ENCODE measurements around the gene KIF14. TPM values are rescaled to one million over a fixed set of nuclear protein-coding genes. Genes with fewer than 3 reads are reported as not detected.

KIF14 gene
- total and polyA plus RNA-seq, 8 donors: 0.71 to 13.7 (median 6.1) TPM

GRCh38 chr1:200524092-200524491 lies 96.5 kb downstream of the KIF14 start:
- Histone ChIP-seq H3K4me3 (no peak overlapping the region), H3K27ac (no peak overlapping the region), H3K9me3 (no peaks in the 10 kb centered on the region), H3K27me3 (no peaks in the 10 kb centered on the region), H3K4me1 (no peaks in the 10 kb centered on the region), H3K36me3 (no peaks in the 10 kb centered on the region)
- ATAC-seq: no peak
- no peak for DNase-seq
- TF ChIP-seq CTCF (IDR thresholded peaks at IDR 0.05): no peak
- intact Hi-C loops (cut with DNase I): no loop called here

- no peak for ATAC-seq
- no peak for DNase-seq
- no peaks in the 10 kb centered on the region for H3K4me1 ChIP-seq
- no peaks in the 10 kb centered on the region for H3K36me3 ChIP-seq
- no peaks in the 10 kb centered on the region for H3K27me3 ChIP-seq
- intact Hi-C loops (cut with DNase I): no loop called here
- no peak for TF ChIP-seq CTCF (IDR thresholded peaks at IDR 0.05)
- no peak overlapping the region for H3K4me3 ChIP-seq
- H3K27ac ChIP-seq: no peak overlapping the region
- H3K9me3 ChIP-seq: no peaks in the 10 kb centered on the region
These were observed 99.8 kb downstream of the KIF14 start for GRCh38 chr1:200520735-200521134.

- no peak for DNase-seq
- intact Hi-C loops (cut with DNase I): no loop called here
- Histone ChIP-seq H3K4me1 (no peaks in the 10 kb centered on the region), H3K9me3 (no peaks in the 10 kb centered on the region), H3K27ac (no peak overlapping the region), H3K27me3 (no peaks in the 10 kb centered on the region), H3K4me3 (no peak overlapping the region), H3K36me3 (no peaks in the 10 kb centered on the region)
- no peak for ATAC-seq
- TF ChIP-seq CTCF (IDR thresholded peaks at IDR 0.05): no peak
These were observed 102.0 kb downstream of the KIF14 start for GRCh38 chr1:200518524-200518923.

- intact Hi-C loops (cut with DNase I): no loop called here
- Histone ChIP-seq H3K27me3 (peaks cover 0 to 19% of the 10 kb centered on the region in 2 donors), H3K4me1 (no peaks in the 10 kb centered on the region), H3K4me3 (no peak overlapping the region), H3K9me3 (no peaks in the 10 kb centered on the region), H3K27ac (no peak overlapping the region), H3K36me3 (no peaks in the 10 kb centered on the region)
- ATAC-seq (no peak), DNase-seq (no peak)
- TF ChIP-seq CTCF (IDR thresholded peaks at IDR 0.05): no peak
These were observed 108.4 kb downstream of the KIF14 start for GRCh38 chr1:200512191-200512590.

- intact Hi-C loops (cut with DNase I): no loop called here
- peak; percentile 88 to 94 for TF ChIP-seq CTCF (IDR thresholded peaks at IDR 0.05)
These were observed 110.3 kb downstream of the KIF14 start for GRCh38 chr1:200510228-200510623.

More at GRCh38 chr1:200510228-200510623, 110.3 kb downstream of the KIF14 start:
- Histone ChIP-seq H3K36me3 (no peaks in the 10 kb centered on the region), H3K27me3 (peaks cover 0 to 19% of the 10 kb centered on the region in 2 donors), H3K4me3 (no peak overlapping the region), H3K27ac (no peak overlapping the region), H3K9me3 (no peaks in the 10 kb centered on the region), H3K4me1 (no peaks in the 10 kb centered on the region)
- peak; percentile 99 for ATAC-seq
- DNase-seq: peak in 3 of 4 donors; percentile 47 to 87 (median 77)

Data from left lung (tissue), 10 donors.